ENCODE measurements around the gene CD44.
A peak's percentile ranks its signal among the peaks of the same experiment; 100 is the strongest.
"Not testable (repeated sequence)": the region's sequence is repeated elsewhere in the genome, so short reads cannot be mapped to it uniquely, and the experiment has no call there.

CD44 gene

DNA sequence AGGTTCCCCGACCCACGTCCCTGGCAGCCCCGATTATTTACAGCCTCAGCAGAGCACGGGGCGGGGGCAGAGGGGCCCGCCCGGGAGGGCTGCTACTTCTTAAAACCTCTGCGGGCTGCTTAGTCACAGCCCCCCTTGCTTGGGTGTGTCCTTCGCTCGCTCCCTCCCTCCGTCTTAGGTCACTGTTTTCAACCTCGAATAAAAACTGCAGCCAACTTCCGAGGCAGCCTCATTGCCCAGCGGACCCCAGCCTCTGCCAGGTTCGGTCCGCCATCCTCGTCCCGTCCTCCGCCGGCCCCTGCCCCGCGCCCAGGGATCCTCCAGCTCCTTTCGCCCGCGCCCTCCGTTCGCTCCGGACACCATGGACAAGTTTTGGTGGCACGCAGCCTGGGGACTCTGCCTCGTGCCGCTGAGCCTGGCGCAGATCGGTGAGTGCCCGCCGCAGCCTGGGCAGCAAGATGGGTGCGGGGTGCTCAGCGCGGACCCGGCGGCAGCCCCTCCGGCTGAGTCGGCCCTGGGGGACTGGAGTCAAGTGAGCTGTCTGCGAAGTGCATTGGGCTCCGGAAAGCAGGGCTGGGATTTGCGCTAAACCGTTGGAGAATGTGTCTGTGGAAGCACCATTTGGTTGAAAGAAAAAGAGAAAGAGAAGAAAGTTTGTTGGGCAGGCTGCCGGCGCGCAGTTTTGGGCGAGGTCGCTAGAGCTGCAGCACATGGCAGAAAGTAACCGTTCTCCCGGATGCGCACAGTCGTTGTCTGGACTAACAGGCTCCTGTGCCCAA is at the start of gene CD44:
Gene CD44, plus strand, starts transcription at position 229 of the 779 bp plus-strand sequence. Its CDS starts 133 bp downstream, at position 362.
- DNase-seq (ENCODE audit: low read depth in 2 of 2), result peak; percentile 61 to 72

DNA sequence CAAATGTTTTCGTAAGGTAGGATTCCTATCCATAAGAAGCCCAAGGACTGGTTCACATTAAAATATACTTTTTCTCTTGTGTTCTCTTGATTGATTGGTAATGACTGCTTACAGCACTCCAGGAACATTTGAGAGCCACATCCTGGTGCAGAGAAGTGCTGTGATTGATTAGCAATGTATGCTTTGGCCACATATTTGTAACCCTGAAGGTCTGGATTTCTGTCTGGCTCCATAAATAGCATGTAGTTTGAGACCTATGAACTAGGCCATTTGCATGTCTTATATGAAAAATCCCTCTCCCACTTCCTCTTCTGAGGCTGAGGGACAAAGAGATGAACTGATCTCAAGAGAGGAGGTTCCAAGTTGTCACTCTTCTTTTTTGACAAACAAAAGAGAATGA is 49.3 kb upstream of the CD44 start:
- no peak for DNase-seq (ENCODE audit: low read depth in 2 of 2)

DNA sequence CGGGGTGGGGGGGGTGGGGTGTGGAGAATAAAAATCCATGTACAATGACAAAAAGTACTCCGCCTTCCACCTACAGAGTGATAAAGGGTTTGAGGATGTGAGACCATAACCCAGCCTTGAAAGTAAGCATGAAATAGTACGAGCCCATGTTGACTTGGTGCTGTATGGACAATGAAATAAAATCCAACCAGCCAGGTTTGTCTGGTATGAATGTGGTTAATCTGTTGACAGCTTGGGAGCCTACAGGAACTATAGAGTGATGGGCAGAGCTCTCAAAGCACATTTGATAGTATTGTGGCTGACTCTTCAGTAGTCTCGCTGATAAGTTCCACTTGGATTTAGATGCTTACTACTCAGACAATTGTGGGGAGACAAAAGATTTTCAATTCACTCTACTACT is 48.8 kb upstream of the CD44 start:
- DNase-seq (ENCODE audit: low read depth in 2 of 2), result no peak

GRCh38 chr11:35090991-35091390 is 48.0 kb upstream of the CD44 start:
- not testable (repeated sequence) for DNase-seq (ENCODE audit: low read depth in 2 of 2)

- DNase-seq (ENCODE audit: low read depth in 2 of 2), result no peak
These were observed 42.2 kb upstream of the CD44 start for GRCh38 chr11:35096723-35097122.

DNA sequence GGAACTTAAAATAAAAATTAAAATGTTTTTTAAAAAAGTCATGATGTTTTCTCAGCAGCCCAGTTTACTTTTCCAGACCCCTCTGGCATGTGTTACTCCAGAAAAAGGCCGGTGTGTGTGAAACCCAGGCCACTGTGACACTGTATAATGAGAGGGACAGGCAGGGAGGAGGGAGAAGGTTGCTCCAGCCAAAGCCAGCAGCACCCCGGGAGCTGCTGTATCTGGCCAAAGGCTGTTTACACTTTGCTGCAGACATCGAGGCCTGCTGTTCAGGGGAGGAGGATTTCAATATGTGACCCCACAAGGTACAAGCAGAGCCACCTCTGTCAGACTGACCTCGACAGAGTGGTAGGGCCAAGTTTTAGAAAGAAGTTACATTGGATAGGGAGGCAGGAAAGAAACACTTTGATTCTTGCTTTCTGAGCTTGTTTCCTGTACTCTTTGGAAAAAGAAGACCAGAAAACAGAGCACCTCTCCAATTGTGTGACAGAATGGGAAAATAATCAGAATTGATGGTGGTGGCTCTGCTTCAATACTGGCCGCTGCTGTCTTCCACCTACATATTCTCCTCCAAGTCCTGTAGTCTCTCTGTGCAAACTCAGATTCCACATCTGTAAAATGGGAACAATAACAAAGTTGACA is 41.0 kb upstream of the CD44 start:
- DNase-seq (ENCODE audit: low read depth in 2 of 2), result no peak

DNA sequence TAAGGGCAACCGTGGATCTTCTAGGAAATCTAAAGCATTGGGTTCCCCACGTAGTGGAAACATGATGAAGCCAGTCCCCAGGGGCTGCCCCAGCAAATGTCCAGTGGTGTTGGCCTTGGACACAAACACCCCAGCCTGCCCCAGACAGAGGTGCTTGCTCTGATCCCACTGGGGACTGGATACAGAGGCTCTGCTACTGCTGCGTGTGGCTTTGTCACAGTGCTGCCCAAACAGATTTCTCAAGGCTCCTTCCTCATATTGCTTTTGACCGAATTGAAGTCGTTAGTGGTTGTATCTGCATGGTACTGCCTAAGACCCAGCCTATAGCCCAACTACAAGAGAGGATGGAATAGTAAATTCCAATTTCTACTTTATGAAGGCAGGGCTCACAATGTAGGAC is 40.1 kb upstream of the CD44 start:
- DNase-seq (ENCODE audit: low read depth in 2 of 2), result no peak

GRCh38 chr11:35099278-35100012 is 39.5 kb upstream of the CD44 start:
- no peak for DNase-seq (ENCODE audit: low read depth in 2 of 2)

- DNase-seq (ENCODE audit: low read depth in 2 of 2), result no peak
These were observed 39.0 kb upstream of the CD44 start for GRCh38 chr11:35100013-35100383.

DNA sequence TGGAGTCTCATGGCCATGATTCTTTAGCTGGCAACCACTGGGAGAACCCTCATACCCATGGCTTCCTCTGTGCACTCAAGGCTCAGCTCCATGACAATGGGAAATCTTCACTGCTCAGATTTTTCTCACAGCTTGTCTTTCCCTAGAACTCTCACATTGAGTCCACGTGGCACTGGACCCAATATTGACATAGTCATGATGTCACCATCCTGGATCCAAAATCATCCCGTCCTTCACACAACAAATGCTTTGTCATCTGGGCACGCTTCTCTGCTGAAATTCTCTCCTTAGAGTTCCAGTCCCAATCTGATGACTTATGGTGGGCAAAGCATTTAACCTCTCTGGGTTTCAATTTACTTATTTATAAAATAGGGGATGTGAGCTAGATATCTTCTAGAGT is 37.7 kb upstream of the CD44 start:
- no peak for DNase-seq (ENCODE audit: low read depth in 2 of 2)

DNA sequence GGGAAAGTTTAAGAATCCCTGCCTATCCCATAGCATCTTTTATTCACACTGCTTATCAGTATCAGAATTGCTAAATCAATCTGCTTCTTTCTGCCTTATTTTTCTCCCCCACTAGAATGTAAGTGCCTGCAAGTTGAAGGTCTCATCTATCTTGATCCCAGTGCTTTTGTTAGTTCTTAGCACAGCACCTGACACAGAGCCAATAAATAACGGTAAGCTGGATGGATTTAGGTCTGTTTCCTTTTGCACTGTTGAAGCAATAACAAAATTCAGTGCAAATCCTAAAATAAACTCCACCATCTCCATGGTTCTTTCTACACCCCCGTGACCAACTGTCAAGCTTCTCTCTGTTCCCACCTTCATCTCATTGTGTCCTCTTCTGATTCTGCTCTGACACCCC is 36.7 kb upstream of the CD44 start:
- DNase-seq (ENCODE audit: low read depth in 2 of 2), result no peak

- no peak for DNase-seq (ENCODE audit: low read depth in 2 of 2)
These were observed 35.4 kb upstream of the CD44 start for GRCh38 chr11:35103366-35104208.

DNA sequence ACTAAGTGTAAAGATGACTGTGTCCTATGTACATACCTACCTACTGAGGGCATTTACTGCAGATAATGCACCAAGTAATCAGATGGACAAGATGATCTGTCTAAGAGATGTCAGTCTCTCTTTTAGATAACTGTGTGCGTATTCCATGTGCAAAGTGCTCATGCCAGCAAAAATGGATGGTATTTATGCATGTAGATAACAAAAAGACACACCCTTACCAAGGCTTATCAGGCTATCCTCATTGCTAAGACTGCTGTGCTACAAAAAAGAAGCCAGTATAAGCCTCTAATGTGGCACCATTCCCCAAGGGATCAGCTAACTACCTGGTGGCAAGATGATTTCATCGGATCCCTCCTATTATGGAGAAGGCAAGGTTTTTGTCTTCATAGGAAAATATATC is 34.3 kb upstream of the CD44 start:
- no peak for DNase-seq (ENCODE audit: low read depth in 2 of 2)

GRCh38 chr11:35105319-35106079 is 33.5 kb upstream of the CD44 start:
- no peak for DNase-seq (ENCODE audit: low read depth in 2 of 2)

DNA sequence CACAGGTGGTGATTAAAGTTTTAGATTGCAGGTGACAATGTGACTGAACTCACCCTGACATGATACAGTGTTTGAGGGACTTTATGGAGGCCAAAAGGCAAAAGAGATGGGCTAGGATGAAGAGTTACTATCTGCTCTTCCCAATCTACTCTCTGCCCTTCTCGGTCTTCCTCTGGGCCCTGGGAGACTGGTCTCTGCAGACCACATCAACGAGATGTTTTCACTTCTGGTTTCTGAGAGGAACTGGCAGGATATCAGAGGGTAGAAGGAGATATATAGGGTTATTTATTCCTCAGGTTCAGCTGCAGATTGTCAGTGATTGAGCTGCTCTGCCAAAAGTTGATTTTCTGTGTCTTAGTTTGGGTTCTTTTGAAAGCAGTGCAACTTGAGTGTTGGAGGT is 32.4 kb upstream of the CD44 start:
- no peak for DNase-seq (ENCODE audit: low read depth in 2 of 2)

GRCh38 chr11:35107861-35108260 is 31.1 kb upstream of the CD44 start:
- no peak for DNase-seq (ENCODE audit: low read depth in 2 of 2)

DNA sequence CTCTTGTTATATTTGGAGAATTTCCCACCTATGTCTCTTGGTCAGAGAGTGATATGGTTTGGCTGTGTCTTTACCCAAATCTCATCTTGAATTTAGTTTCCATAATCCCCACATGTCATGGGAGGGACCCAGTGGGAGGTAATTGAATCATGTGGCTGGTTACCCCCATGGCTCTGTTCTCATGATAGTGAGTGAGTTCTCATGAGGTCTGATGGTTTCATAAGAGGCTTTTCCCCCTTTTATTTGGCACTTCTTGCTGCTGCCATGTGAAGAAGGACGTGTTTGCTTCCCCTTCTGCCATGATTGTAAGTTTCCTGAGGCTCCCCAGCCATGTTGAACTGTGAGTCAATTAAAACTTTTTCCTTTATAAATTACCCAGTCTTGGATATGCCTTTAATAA is 30.6 kb upstream of the CD44 start:
- DNase-seq (ENCODE audit: low read depth in 2 of 2), result not testable (repeated sequence)

DNA sequence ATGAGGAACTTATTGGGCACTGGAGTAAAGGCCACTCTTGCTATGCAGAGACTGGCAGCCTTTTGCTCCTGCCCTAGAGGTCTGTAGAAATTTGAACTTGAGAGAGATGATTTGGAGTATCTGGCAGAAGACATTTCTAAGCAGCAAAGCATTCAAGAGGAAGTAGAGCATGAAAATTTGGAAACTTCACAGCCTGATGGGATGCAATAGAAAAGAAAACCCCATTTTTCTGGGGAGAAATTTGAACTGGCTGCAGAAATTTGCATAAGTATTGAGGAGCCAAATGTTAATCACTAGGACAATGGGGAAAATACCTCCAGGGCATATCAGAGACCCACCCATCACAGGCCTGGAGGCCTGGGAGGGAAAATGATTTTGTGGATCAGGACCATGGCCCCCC is 29.9 kb upstream of the CD44 start:
- no peak for DNase-seq (ENCODE audit: low read depth in 2 of 2)

GRCh38 chr11:35109827-35110226 is 29.1 kb upstream of the CD44 start:
- no peak for DNase-seq (ENCODE audit: low read depth in 2 of 2)

GRCh38 chr11:35111161-35112055 is 27.6 kb upstream of the CD44 start:
- DNase-seq (ENCODE audit: low read depth in 2 of 2), result no peak

Measured in stimulated activated CD8-positive, alpha-beta memory T cell treated with anti-CD3 and anti-CD28 coated beads, Interleukin-15, amount 100 ng/mL, for 48 hours (primary cell).